Astrocyte (in vitro differentiated cells and primary cell): ENCODE data around the gene HSF2BP. TPM values are rescaled to one million over a fixed set of nuclear protein-coding genes. Genes with fewer than 3 reads are reported as not detected.

Source experiments
- DNase-seq: peaks from one replicate; pipeline ENCODE4 v3.0.0-alpha.2; 2010; ENCODE audit warnings: low read depth
- FAIRE-seq: peaks from 2 replicates; lab custom pipeline; 2011; peaks lifted over from hg19 to GRCh38; lab: Jason Lieb, UNC
- H2AFZ ChIP-seq: 2 replicates; pipeline ENCODE4 v1.6.0; 2012; ENCODE audit warnings: low read depth, low read length, inconsistent platforms
- H3K27ac ChIP-seq: 2 replicates; pipeline ENCODE4 v1.5.1; 2011; ENCODE audit warnings: low read depth, low read length, inconsistent platforms
- H3K27me3 ChIP-seq: 2 replicates; pipeline ENCODE4 v1.6.0; 2011; ENCODE audit warnings: low read length, inconsistent platforms; ENCODE audit not compliant: insufficient read depth
- H3K36me3 ChIP-seq: 2 replicates; pipeline ENCODE4 v1.5.1; 2011; ENCODE audit warnings: low read length, inconsistent platforms; ENCODE audit not compliant: insufficient read depth
- H3K4me1 ChIP-seq: 2 replicates; pipeline ENCODE4 v1.5.1; 2011; ENCODE audit warnings: low read length, inconsistent platforms; ENCODE audit not compliant: insufficient read depth
- H3K4me2 ChIP-seq: 2 replicates; pipeline ENCODE4 v1.6.0; 2012; ENCODE audit warnings: low read length, inconsistent platforms
- H3K4me3 ChIP-seq: 2 replicates; pipeline ENCODE4 v1.5.1; 2011; ENCODE audit warnings: low read depth, mild to moderate bottlenecking, low read length, inconsistent platforms; ENCODE audit not compliant: insufficient read depth
- H3K79me2 ChIP-seq: 2 replicates; pipeline ENCODE4 v1.6.0; 2012; ENCODE audit warnings: mild to moderate bottlenecking, low read length, inconsistent platforms; ENCODE audit not compliant: insufficient read depth
- H3K9ac ChIP-seq: 2 replicates; pipeline ENCODE4 v1.6.0; 2012; ENCODE audit warnings: mild to moderate bottlenecking, low read length, inconsistent platforms
- H3K9me3 ChIP-seq: 2 replicates; pipeline ENCODE4 v1.5.1; 2012; ENCODE audit warnings: low read depth, mild to moderate bottlenecking, low read length, inconsistent platforms; ENCODE audit not compliant: insufficient read depth
- H4K20me1 ChIP-seq: 2 replicates; pipeline ENCODE4 v1.6.0; 2012; ENCODE audit warnings: low read length, inconsistent platforms; ENCODE audit not compliant: insufficient read depth
- H3K27ac Mint-ChIP-seq: one replicate; pipeline ENCODE4 v1.8.0; 2021; ENCODE audit warnings: mild to moderate bottlenecking, mixed read lengths; ENCODE audit not compliant: unreplicated experiment
- H3K27me3 Mint-ChIP-seq: one replicate; pipeline ENCODE4 v1.8.0; 2021; ENCODE audit warnings: low read depth, mixed read lengths; ENCODE audit not compliant: unreplicated experiment
- H3K36me3 Mint-ChIP-seq: one replicate; pipeline ENCODE4 v1.8.0; 2021; ENCODE audit warnings: low read depth, mixed read lengths; ENCODE audit not compliant: unreplicated experiment
- H3K4me1 Mint-ChIP-seq: one replicate; pipeline ENCODE4 v1.8.0; 2021; ENCODE audit warnings: low read depth, mixed read lengths; ENCODE audit not compliant: unreplicated experiment
- H3K4me3 Mint-ChIP-seq: one replicate; pipeline ENCODE4 v1.8.0; 2021; ENCODE audit warnings: mild to moderate bottlenecking, moderate library complexity, mixed read lengths; ENCODE audit not compliant: unreplicated experiment
- H3K9me3 Mint-ChIP-seq: one replicate; pipeline ENCODE4 v1.8.0; 2021; ENCODE audit warnings: mild to moderate bottlenecking, mixed read lengths; ENCODE audit not compliant: unreplicated experiment
- EZH2 ChIP-seq: IDR thresholded peaks from 2 replicates; pipeline ENCODE4 v1.6.1; 2012; ENCODE audit warnings: mild to moderate bottlenecking, low read length, inconsistent platforms; ENCODE audit not compliant: insufficient read depth
- total RNA-seq: library from RNA; stranded (reverse); gene quantifications from 2 replicates; pipeline ENCODE4 v1.2.1, GENCODE V29; 2021
- TF ChIP-seq, protein P1 (sequence below): IDR thresholded peaks from 2 replicates; pipeline ENCODE4 v1.5.1; 2011; ENCODE audit warnings: low read depth, mild to moderate bottlenecking, inconsistent platforms, low read length, moderate library complexity; ENCODE audit not compliant: insufficient read depth

HSF2BP gene
- total RNA-seq, 1 donor from 2014 or later, result 3.2 TPM

DNA sequence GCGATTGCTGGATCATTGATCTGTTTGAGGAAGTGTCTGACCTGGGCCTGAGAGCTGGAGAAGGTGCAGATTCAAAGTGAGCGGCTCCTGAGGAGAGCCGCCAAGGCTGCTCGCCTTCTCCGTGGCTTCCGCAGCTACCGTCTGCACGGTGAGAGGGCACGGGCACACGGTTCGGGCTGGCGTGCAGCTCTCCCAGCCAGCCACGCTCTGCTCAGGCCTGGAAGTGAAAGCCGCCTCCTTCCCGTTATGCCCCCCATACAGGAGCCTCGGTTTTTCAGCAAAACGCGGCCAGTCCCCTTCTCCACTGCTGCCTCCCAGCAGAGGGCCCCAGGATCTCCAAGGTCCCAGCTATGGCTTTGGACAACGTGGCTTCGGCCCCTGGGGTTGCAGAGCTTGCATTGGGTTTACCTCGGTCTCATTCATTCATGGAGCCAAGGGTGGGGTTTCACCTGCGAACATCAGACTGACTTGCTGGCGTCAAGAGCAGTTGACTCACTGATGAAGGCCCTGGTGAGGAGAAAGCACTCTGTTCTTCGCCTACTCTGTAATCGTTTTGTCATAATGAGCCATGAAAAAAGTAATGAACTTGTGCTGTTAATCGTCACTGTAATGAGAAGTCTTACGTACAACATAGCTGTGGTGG lies 35.3 kb upstream of the HSF2BP start:
- Histone ChIP-seq H2AFZ (no peak overlapping the region), H3K9me3 (no peaks in the 10 kb centered on the region), H4K20me1 (no peaks in the 10 kb centered on the region), H3K4me2 (no peak overlapping the region), H3K4me3 (no peak overlapping the region), H3K27me3 (no peaks in the 10 kb centered on the region), H3K36me3 (peaks cover 12% of the 10 kb centered on the region), H3K79me2 (no peaks in the 10 kb centered on the region), H3K27ac (no peak overlapping the region), H3K4me1 (no peaks in the 10 kb centered on the region), H3K9ac (no peak overlapping the region)
- Mint-ChIP-seq H3K27ac (no peak overlapping the region), H3K36me3 (peaks cover 11% of the 10 kb centered on the region), H3K27me3 (no peaks in the 10 kb centered on the region), H3K4me3 (no peak overlapping the region), H3K4me1 (peaks cover 7% of the 10 kb centered on the region), H3K9me3 (peaks cover 1% of the 10 kb centered on the region)
- TF ChIP-seq, protein P1, sequence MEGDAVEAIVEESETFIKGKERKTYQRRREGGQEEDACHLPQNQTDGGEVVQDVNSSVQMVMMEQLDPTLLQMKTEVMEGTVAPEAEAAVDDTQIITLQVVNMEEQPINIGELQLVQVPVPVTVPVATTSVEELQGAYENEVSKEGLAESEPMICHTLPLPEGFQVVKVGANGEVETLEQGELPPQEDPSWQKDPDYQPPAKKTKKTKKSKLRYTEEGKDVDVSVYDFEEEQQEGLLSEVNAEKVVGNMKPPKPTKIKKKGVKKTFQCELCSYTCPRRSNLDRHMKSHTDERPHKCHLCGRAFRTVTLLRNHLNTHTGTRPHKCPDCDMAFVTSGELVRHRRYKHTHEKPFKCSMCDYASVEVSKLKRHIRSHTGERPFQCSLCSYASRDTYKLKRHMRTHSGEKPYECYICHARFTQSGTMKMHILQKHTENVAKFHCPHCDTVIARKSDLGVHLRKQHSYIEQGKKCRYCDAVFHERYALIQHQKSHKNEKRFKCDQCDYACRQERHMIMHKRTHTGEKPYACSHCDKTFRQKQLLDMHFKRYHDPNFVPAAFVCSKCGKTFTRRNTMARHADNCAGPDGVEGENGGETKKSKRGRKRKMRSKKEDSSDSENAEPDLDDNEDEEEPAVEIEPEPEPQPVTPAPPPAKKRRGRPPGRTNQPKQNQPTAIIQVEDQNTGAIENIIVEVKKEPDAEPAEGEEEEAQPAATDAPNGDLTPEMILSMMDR, result no peak
- TF ChIP-seq EZH2, result no peak
- no peak for FAIRE-seq
- DNase-seq, result no peak

DNA sequence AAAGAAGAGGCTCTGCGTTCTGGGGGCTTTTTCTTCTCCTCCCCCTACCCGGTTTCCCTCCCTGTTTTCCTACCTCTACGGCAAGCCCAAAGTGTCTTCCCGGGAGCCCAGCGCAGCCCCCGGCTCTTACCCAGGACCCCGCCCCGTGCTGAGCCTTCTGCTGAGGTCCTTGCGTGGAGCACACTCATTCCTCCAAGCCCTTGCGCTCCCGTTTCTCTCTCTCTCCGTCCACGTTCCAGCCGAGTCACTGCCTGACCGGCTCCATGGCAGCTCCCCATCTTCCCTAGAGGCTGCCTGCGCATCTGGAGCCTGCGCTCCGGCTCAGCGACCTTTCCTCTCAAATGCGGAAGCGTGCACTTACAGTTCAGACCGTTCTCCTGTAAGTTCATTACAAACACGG lies 34.7 kb upstream of the HSF2BP start:
- Histone ChIP-seq H3K4me1 (no peaks in the 10 kb centered on the region), H3K4me2 (no peak overlapping the region), H3K36me3 (peaks cover 12% of the 10 kb centered on the region), H3K9ac (no peak overlapping the region), H3K27me3 (no peaks in the 10 kb centered on the region), H3K4me3 (no peak overlapping the region), H3K79me2 (no peaks in the 10 kb centered on the region), H4K20me1 (no peaks in the 10 kb centered on the region), H2AFZ (no peak overlapping the region), H3K27ac (no peak overlapping the region), H3K9me3 (no peaks in the 10 kb centered on the region)
- TF ChIP-seq, protein P1, result no peak
- TF ChIP-seq EZH2, result no peak
- H3K4me1 Mint-ChIP-seq, result peaks cover 6% of the 10 kb centered on the region
- peaks cover 11% of the 10 kb centered on the region for H3K36me3 Mint-ChIP-seq
- H3K4me3 Mint-ChIP-seq, result no peak overlapping the region
- no peaks in the 10 kb centered on the region for H3K27me3 Mint-ChIP-seq
- peaks cover 1% of the 10 kb centered on the region for H3K9me3 Mint-ChIP-seq
- H3K27ac Mint-ChIP-seq, result no peak overlapping the region
- no peak for FAIRE-seq
- no peak for DNase-seq

DNA sequence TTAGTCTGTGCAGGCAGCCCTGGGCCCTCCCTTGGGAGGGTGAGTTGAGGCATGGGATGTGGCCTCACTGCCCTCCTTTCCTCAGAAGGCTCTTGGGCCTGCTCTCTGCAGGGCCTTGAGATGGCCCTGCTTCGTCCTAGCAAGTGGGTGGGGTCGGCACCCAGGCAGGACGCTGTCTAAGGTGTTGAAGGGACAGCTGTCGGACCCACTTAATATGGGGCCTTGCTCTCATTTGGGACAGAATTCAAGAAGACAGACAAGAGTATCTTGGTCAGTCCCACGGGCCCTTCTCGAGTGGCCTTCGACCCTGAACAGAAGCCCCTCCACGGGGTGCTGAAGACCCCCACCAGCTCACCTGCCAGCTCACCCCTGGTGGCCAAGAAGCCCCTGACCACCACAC lies 33.7 kb upstream of the HSF2BP start:
- no peak overlapping the region for H3K9ac ChIP-seq
- peaks cover 11% of the 10 kb centered on the region for H3K36me3 Mint-ChIP-seq
- no peak for TF ChIP-seq EZH2
- TF ChIP-seq, protein P1, result no peak
- FAIRE-seq, result no peak
- H3K4me2 ChIP-seq, result no peak overlapping the region
- H3K4me3 ChIP-seq, result no peak overlapping the region
- DNase-seq, result no peak
- H3K27ac ChIP-seq, result no peak overlapping the region
- H4K20me1 ChIP-seq, result no peaks in the 10 kb centered on the region
- H3K9me3 Mint-ChIP-seq, result peaks cover 1% of the 10 kb centered on the region
- no peaks in the 10 kb centered on the region for H3K9me3 ChIP-seq
- H3K4me1 Mint-ChIP-seq, result no peaks in the 10 kb centered on the region
- no peaks in the 10 kb centered on the region for H3K27me3 ChIP-seq
- H3K36me3 ChIP-seq, result peaks cover 14% of the 10 kb centered on the region
- H3K27me3 Mint-ChIP-seq, result no peaks in the 10 kb centered on the region
- no peak overlapping the region for H2AFZ ChIP-seq
- no peak overlapping the region for H3K4me3 Mint-ChIP-seq
- H3K4me1 ChIP-seq, result no peaks in the 10 kb centered on the region
- H3K79me2 ChIP-seq, result no peaks in the 10 kb centered on the region
- H3K27ac Mint-ChIP-seq, result no peak overlapping the region
